HCT116 (cell line): ENCODE data around the gene AFAP1L2. TPM values are rescaled to one million over a fixed set of nuclear protein-coding genes. Genes with fewer than 3 reads are reported as not detected.

Experiments used
- ATAC-seq: fragments of 200-7000 bp; cut with Tn5 transposase; 2 replicates; pipeline ENCODE4 v1.9.1; 2020; ENCODE audit warnings: mild to moderate bottlenecking, moderate library complexity
- BruUV-seq: library from RNA; stranded (reverse); fragments of 400-500 nt; replicated peaks from 2 replicates; lab custom pipeline; 2021; lab: Mats Ljungman, UMichigan
- CTCF ChIA-PET: fragments of 300-600 bp; sonication (Branson Sonifier 250); formaldehyde crosslinking; loops from one replicate; lab custom pipeline; 2021; ENCODE audit warnings: antibody characterized with exemption; lab: Charles Lee
- POLR2A ChIA-PET: fragments of 300-600, 350-600 bp; sonication (Branson Sonifier 250); formaldehyde crosslinking; loops from one replicate; lab custom pipeline; 2021; ENCODE audit warnings: antibody characterized with exemption; lab: Charles Lee
- RAD21 ChIA-PET, 2 experiments: fragments of 300-600 bp; sonication (Branson Sonifier 250); formaldehyde crosslinking; loops; one replicate each; lab custom pipeline; 2023; ENCODE audit warnings: low total read pairs in 2 of 2; ENCODE audit not compliant: uncharacterized antibody in 2 of 2, unreplicated experiment in 2 of 2, low non-redundant PET in 1 of 2; lab: Charles Lee
- DNase-seq: peaks from one replicate; pipeline ENCODE4 v3.0.0-alpha.2; 2010; ENCODE audit warnings: low read depth, low spot score
- H2AFZ ChIP-seq: fragments of 200-600 bp; shearing (Covaris generic), sonication (generic); 2 replicates; pipeline ENCODE4 v1.6.1; 2017; ENCODE audit warnings: low read depth, mixed run types, mixed read lengths, antibody characterized with exemption, low read length; ENCODE audit not compliant: poor library complexity, severe bottlenecking
- H3K27ac ChIP-seq: 2 replicates; pipeline ENCODE4 v1.5.1; 2012; ENCODE audit warnings: low read depth, low read length
- H3K27me3 ChIP-seq: fragments of 200-600 bp; sonication (generic); 2 replicates; pipeline ENCODE4 v1.6.1; 2016; ENCODE audit warnings: mixed run types, low read length, mixed read lengths; ENCODE audit not compliant: insufficient read depth
- H3K36me3 ChIP-seq, 2 experiments: fragments of 200-500 bp in 1 of 2; fragments of 200-600 bp in 1 of 2; sonication (Bioruptor generic) in 1 of 2; sonication (generic) in 1 of 2; 2 replicates each; pipeline versions ENCODE4 v1.5.1 to v1.6.1; 2014 to 2016; ENCODE audit warnings: low read length in 2 of 2, inconsistent platforms in 1 of 2, mixed read lengths in 1 of 2, mixed run types in 1 of 2; ENCODE audit not compliant: insufficient read depth in 2 of 2, control insufficient read depth in 1 of 2
- H3K4me1 ChIP-seq, 2 experiments: fragments of 200-600 bp in 1 of 2; sonication (generic) in 1 of 2; 2 replicates each; pipeline versions ENCODE4 v1.5.1 to v1.6.1; 2012 to 2017; ENCODE audit warnings: low read length in 2 of 2, inconsistent platforms in 1 of 2, mild to moderate bottlenecking in 1 of 2, mixed read lengths in 1 of 2, mixed run types in 1 of 2, moderate library complexity in 1 of 2; ENCODE audit not compliant: insufficient read depth in 2 of 2, control insufficient read depth in 1 of 2
- H3K4me2 ChIP-seq: fragments of 200-600 bp; sonication (generic); 2 replicates; pipeline ENCODE4 v1.6.1; 2017; ENCODE audit warnings: mixed run types, low read length, mixed read lengths
- H3K4me3 ChIP-seq, 2 experiments: fragments of 200-600 bp in 1 of 2; sonication (generic) in 1 of 2; replicated peaks in 1 of 2; 2 replicates each; pipeline ENCODE4 v1.5.1; 2011 to 2016; ENCODE audit warnings: low read length in 2 of 2, control low read depth in 1 of 2, low read depth in 1 of 2, mild to moderate bottlenecking in 1 of 2, mixed read lengths in 1 of 2, mixed run types in 1 of 2
- H3K79me2 ChIP-seq: fragments of 200-600 bp; sonication (generic); 2 replicates; pipeline ENCODE4 v1.6.1; 2017; ENCODE audit warnings: mild to moderate bottlenecking, mixed run types, low read length, moderate library complexity, mixed read lengths; ENCODE audit not compliant: insufficient read depth
- H3K9ac ChIP-seq: fragments of 200-600 bp; sonication (generic); 2 replicates; pipeline ENCODE4 v1.6.1; 2016; ENCODE audit warnings: low read length, mixed read lengths
- H3K9me2 ChIP-seq: fragments of 200-600 bp; sonication (generic), shearing (Covaris generic); 2 replicates; pipeline ENCODE4 v1.6.1; 2017; ENCODE audit warnings: mixed run types, mild to moderate bottlenecking, moderate library complexity; ENCODE audit not compliant: insufficient read depth
- H3K9me3 ChIP-seq, 2 experiments: fragments of 200-500 bp in 1 of 2; fragments of 200-600 bp in 1 of 2; sonication (Bioruptor generic) in 1 of 2; sonication (generic) in 1 of 2; 2 replicates each; pipeline ENCODE4 v1.6.1; 2014 to 2017; ENCODE audit warnings: low read length in 2 of 2, mixed read lengths in 2 of 2, inconsistent platforms in 1 of 2, low read depth in 1 of 2, mild to moderate bottlenecking in 1 of 2, mixed run types in 1 of 2, moderate library complexity in 1 of 2; ENCODE audit not compliant: control insufficient read depth in 1 of 2, insufficient read depth in 1 of 2
- H4K20me1 ChIP-seq: fragments of 200-600 bp; sonication (generic), shearing (Covaris generic); 2 replicates; pipeline ENCODE4 v1.6.1; 2017; ENCODE audit warnings: mixed run types, mild to moderate bottlenecking, moderate library complexity; ENCODE audit not compliant: insufficient read depth
- CBX3 ChIP-seq: IDR thresholded peaks from 2 replicates; pipeline ENCODE4 v1.6.1; 2012; ENCODE audit warnings: low read depth
- CEBPB ChIP-seq: IDR thresholded peaks from 2 replicates; pipeline ENCODE4 v1.6.1; 2012; ENCODE audit warnings: low read depth
- EGR1 ChIP-seq: IDR thresholded peaks from 2 replicates; pipeline ENCODE4 v1.6.1; 2012; ENCODE audit warnings: low read depth
- FOSL1 ChIP-seq: IDR thresholded peaks from 2 replicates; pipeline ENCODE4 v1.6.1; 2012; ENCODE audit warnings: low read depth
- JUND ChIP-seq: IDR thresholded peaks from 2 replicates; pipeline ENCODE4 v1.6.1; 2012
- POLR2A ChIP-seq: IDR thresholded peaks from 2 replicates; pipeline ENCODE4 v1.7.0; 2011; ENCODE audit warnings: borderline replicate concordance; ENCODE audit not compliant: insufficient read depth, insufficient read length; ENCODE audit errors: extremely low read depth
- SP1 ChIP-seq: IDR thresholded peaks from 2 replicates; pipeline ENCODE4 v1.6.1; 2012; ENCODE audit warnings: low read depth
- SRF ChIP-seq: IDR thresholded peaks from 2 replicates; pipeline ENCODE4 v1.6.1; 2012; ENCODE audit warnings: low read depth
- YY1 ChIP-seq: IDR thresholded peaks from 2 replicates; pipeline ENCODE4 v1.6.1; 2011; ENCODE audit warnings: low read length, low read depth, moderate library complexity, mild to moderate bottlenecking; ENCODE audit not compliant: insufficient replicate concordance; ENCODE audit errors: extremely low read depth
- intact Hi-C: fragments of 100-400 bp; cut with micrococcal nuclease; formaldehyde crosslinking; loops from 2 replicates; pipeline ENCODE4 v1.10.0; 2022
- total RNA-seq: library from RNA; stranded (reverse); gene quantifications from one replicate; pipeline ENCODE4 v1.2.1, GENCODE V29; 2021; ENCODE audit not compliant: unreplicated experiment
- TF ChIP-seq, protein P1 (sequence below): IDR thresholded peaks from 2 replicates; pipeline ENCODE4 v1.6.1; 2012
- TF ChIP-seq, protein P2 (sequence below), 3 experiments: fragments of 200-600 bp in 1 of 3; sonication (generic) in 1 of 3; IDR thresholded peaks in 2 of 3; conservative IDR thresholded peaks in 1 of 3; 2 replicates each; pipeline ENCODE4 v1.5.1; 2012 to 2017; ENCODE audit warnings: low read depth in 2 of 3, low read length in 2 of 3, antibody characterized with exemption in 1 of 3, borderline replicate concordance in 1 of 3, control low read depth in 1 of 3, mild to moderate bottlenecking in 1 of 3, mixed read lengths in 1 of 3, mixed run types in 1 of 3, moderate library complexity in 1 of 3; ENCODE audit not compliant: insufficient read depth in 1 of 3

The AFAP1L2 gene
- total RNA-seq, 1 experiment from 2014 or later: 0.93 TPM

DNA sequence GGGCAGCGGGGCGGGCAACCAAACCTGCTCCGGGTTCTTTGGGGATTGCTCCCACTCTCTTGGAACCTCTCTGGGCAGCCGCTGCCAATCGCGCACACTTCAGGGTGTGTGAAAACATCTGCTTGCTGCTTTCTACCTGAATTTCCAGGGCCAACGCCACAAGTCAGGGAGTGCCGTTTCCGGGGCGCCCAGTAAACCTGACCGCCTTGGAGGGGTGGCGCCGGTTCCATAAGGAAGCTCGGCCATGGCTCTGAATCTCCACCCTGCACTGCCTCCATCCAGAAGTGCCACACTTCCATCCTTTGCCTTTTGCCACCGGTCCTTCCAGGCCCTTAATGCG lies 679 bp upstream of the AFAP1L2 start:
- Histone ChIP-seq H2AFZ (no peak overlapping the region), H3K79me2 (no peaks in the 10 kb centered on the region), H3K4me3 (no peak overlapping the region), H3K27me3 (peaks cover 52% of the 10 kb centered on the region), H3K9me2 (no peaks in the 10 kb centered on the region), H3K9me3 (no peaks in the 10 kb centered on the region), H3K36me3 (no peaks in the 10 kb centered on the region), H3K4me2 (no peak overlapping the region), H4K20me1 (no peaks in the 10 kb centered on the region; the same call in 1 of the 2 replicates), H3K4me1 (peaks cover 0 to 13% of the 10 kb centered on the region in 2 experiments; a peak in 1 of 4 replicates), H3K9ac (no peak overlapping the region), H3K27ac (no peak overlapping the region)
- no peak for TF ChIP-seq JUND
- TF ChIP-seq CBX3: no peak
- no peak for TF ChIP-seq EGR1
- no peak for TF ChIP-seq SP1
- TF ChIP-seq, protein P1, sequence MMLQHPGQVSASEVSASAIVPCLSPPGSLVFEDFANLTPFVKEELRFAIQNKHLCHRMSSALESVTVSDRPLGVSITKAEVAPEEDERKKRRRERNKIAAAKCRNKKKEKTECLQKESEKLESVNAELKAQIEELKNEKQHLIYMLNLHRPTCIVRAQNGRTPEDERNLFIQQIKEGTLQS: no peak
- TF ChIP-seq, protein P2, sequence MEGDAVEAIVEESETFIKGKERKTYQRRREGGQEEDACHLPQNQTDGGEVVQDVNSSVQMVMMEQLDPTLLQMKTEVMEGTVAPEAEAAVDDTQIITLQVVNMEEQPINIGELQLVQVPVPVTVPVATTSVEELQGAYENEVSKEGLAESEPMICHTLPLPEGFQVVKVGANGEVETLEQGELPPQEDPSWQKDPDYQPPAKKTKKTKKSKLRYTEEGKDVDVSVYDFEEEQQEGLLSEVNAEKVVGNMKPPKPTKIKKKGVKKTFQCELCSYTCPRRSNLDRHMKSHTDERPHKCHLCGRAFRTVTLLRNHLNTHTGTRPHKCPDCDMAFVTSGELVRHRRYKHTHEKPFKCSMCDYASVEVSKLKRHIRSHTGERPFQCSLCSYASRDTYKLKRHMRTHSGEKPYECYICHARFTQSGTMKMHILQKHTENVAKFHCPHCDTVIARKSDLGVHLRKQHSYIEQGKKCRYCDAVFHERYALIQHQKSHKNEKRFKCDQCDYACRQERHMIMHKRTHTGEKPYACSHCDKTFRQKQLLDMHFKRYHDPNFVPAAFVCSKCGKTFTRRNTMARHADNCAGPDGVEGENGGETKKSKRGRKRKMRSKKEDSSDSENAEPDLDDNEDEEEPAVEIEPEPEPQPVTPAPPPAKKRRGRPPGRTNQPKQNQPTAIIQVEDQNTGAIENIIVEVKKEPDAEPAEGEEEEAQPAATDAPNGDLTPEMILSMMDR (IDR thresholded peaks at IDR 0.05 in 2 of 3, conservative IDR thresholded peaks at IDR 0.05 in 1 of 3; ENCODE audit: borderline replicate concordance in 1 of 3, insufficient read depth in 1 of 3, low read depth in 2 of 3, low read length in 2 of 3): no peak
- no peak for TF ChIP-seq SRF
- TF ChIP-seq YY1: no peak
- no peak for TF ChIP-seq CEBPB
- TF ChIP-seq FOSL1: no peak
- no peak for TF ChIP-seq POLR2A
- ChIA-PET CTCF (no interaction called here), RAD21 (no interaction called here), POLR2A (no interaction called here)
- no peak for ATAC-seq
- DNase-seq: no peak
- no TSS peak for BruUV-seq
- intact Hi-C loops: no loop called here
